ENCODE measurements around the gene COQ9.

COQ9 gene

GRCh38 chr16:57475711-57476339 lies 28.5 kb downstream of the COQ9 start:
- no peak for TF ChIP-seq NFIC (IDR thresholded peaks at IDR 0.05)
- TF ChIP-seq FOXM1 (IDR thresholded peaks at IDR 0.05; ENCODE audit: borderline replicate concordance, low read depth) = no peak
- TF ChIP-seq EP300 (IDR thresholded peaks at IDR 0.05; ENCODE audit: borderline replicate concordance) = no peak
- TF ChIP-seq EGR1 (IDR thresholded peaks at IDR 0.05) = no peak
- TF ChIP-seq, protein P1, sequence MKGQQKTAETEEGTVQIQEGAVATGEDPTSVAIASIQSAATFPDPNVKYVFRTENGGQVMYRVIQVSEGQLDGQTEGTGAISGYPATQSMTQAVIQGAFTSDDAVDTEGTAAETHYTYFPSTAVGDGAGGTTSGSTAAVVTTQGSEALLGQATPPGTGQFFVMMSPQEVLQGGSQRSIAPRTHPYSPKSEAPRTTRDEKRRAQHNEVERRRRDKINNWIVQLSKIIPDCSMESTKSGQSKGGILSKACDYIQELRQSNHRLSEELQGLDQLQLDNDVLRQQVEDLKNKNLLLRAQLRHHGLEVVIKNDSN (IDR thresholded peaks at IDR 0.05) = no peak
- TF ChIP-seq CREB1 (IDR thresholded peaks at IDR 0.05; ENCODE audit: low read depth) = no peak
- no peak for TF ChIP-seq CEBPB (IDR thresholded peaks at IDR 0.05)

DNA sequence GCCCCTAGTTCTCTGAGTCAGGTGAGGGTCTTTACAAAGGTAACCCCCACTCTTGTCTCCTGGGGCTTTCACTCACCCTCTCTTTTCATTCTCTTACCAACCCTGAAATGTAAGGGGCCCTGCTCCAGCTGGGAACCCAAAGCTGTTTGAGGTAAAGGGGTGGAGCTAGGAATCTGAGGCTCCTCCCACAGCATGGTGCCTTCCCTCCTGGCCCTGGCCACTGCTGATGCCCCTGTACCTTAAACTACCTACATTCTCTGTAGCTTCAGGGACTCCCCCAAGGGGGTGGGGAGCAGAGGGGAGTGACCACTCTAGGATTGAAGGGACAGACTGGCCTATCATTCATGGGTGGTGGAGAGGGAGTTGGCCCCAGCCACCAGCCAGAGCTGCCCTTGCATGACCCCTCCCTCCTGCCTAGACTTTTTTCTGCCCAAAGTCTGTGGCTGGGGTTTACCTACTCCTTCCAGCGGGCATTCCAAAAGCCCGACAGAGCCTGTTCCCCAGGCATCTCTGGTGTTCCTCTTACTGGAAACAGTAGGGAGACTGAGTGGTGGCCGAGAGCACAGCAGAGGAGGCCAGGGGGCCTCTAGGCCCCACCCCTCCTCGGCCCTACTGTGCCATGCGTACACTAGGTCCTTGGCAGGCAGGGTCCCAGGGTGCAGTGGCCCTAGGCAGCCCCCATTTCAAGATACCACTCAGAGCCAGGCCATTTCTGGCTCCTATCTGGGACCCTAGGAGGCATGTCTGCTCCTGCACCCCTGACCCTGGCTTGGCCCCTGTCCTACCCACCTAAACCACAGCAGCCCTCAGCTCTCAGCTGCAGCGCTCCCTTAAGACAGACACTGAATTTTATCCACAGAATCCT lies 29.5 kb downstream of the COQ9 start:
- TF ChIP-seq TAF1 (IDR thresholded peaks at IDR 0.05; ENCODE audit: low read depth) (no peak), CEBPB (IDR thresholded peaks at IDR 0.05) (no peak), MAX (IDR thresholded peaks at IDR 0.05) (no peak), TEAD4 (IDR thresholded peaks at IDR 0.05) (no peak), ZBTB7A (IDR thresholded peaks at IDR 0.05; ENCODE audit: low read depth) (no peak), RAD21 (IDR thresholded peaks at IDR 0.05; ENCODE audit: low read depth) (no peak), YY1 (IDR thresholded peaks at IDR 0.05; ENCODE audit: low read depth) (no peak), FOXM1 (IDR thresholded peaks at IDR 0.05; ENCODE audit: borderline replicate concordance, low read depth) (no peak), EP300 (IDR thresholded peaks at IDR 0.05; ENCODE audit: borderline replicate concordance) (no peak), CREB1 (IDR thresholded peaks at IDR 0.05; ENCODE audit: low read depth) (no peak), TCF12 (IDR thresholded peaks at IDR 0.05; ENCODE audit: low read depth) (no peak), EGR1 (IDR thresholded peaks at IDR 0.05) (no peak), NFIC (IDR thresholded peaks at IDR 0.05) (no peak)
- TF ChIP-seq, protein P2, sequence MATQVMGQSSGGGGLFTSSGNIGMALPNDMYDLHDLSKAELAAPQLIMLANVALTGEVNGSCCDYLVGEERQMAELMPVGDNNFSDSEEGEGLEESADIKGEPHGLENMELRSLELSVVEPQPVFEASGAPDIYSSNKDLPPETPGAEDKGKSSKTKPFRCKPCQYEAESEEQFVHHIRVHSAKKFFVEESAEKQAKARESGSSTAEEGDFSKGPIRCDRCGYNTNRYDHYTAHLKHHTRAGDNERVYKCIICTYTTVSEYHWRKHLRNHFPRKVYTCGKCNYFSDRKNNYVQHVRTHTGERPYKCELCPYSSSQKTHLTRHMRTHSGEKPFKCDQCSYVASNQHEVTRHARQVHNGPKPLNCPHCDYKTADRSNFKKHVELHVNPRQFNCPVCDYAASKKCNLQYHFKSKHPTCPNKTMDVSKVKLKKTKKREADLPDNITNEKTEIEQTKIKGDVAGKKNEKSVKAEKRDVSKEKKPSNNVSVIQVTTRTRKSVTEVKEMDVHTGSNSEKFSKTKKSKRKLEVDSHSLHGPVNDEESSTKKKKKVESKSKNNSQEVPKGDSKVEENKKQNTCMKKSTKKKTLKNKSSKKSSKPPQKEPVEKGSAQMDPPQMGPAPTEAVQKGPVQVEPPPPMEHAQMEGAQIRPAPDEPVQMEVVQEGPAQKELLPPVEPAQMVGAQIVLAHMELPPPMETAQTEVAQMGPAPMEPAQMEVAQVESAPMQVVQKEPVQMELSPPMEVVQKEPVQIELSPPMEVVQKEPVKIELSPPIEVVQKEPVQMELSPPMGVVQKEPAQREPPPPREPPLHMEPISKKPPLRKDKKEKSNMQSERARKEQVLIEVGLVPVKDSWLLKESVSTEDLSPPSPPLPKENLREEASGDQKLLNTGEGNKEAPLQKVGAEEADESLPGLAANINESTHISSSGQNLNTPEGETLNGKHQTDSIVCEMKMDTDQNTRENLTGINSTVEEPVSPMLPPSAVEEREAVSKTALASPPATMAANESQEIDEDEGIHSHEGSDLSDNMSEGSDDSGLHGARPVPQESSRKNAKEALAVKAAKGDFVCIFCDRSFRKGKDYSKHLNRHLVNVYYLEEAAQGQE (IDR thresholded peaks at IDR 0.05; ENCODE audit: low read depth) = no peak
- TF ChIP-seq, protein P1 (IDR thresholded peaks at IDR 0.05) = no peak

- TF ChIP-seq EGR1 (IDR thresholded peaks at IDR 0.05) = no peak
- TF ChIP-seq MAX (IDR thresholded peaks at IDR 0.05) = no peak
- TF ChIP-seq, protein P1 (IDR thresholded peaks at IDR 0.05) = no peak
- no peak for TF ChIP-seq NFIC (IDR thresholded peaks at IDR 0.05)
- no peak for TF ChIP-seq ZBTB7A (IDR thresholded peaks at IDR 0.05; ENCODE audit: low read depth)
- TF ChIP-seq CEBPB (IDR thresholded peaks at IDR 0.05) = no peak
- no peak for TF ChIP-seq EP300 (IDR thresholded peaks at IDR 0.05; ENCODE audit: borderline replicate concordance)
- TF ChIP-seq, protein P2 (IDR thresholded peaks at IDR 0.05; ENCODE audit: low read depth) = no peak
- no peak for TF ChIP-seq RAD21 (IDR thresholded peaks at IDR 0.05; ENCODE audit: low read depth)
- no peak for TF ChIP-seq TCF12 (IDR thresholded peaks at IDR 0.05; ENCODE audit: low read depth)
- no peak for TF ChIP-seq TEAD4 (IDR thresholded peaks at IDR 0.05)
- no peak for TF ChIP-seq CREB1 (IDR thresholded peaks at IDR 0.05; ENCODE audit: low read depth)
- TF ChIP-seq YY1 (IDR thresholded peaks at IDR 0.05; ENCODE audit: low read depth) = no peak
- TF ChIP-seq FOXM1 (IDR thresholded peaks at IDR 0.05; ENCODE audit: borderline replicate concordance, low read depth) = no peak
- TF ChIP-seq TAF1 (IDR thresholded peaks at IDR 0.05; ENCODE audit: low read depth) = no peak
Observed at GRCh38 chr16:57477531-57478202, 30.4 kb downstream of the COQ9 start.

GRCh38 chr16:57478396-57479204 lies 31.3 kb downstream of the COQ9 start:
- no peak for TF ChIP-seq FOXM1 (IDR thresholded peaks at IDR 0.05; ENCODE audit: borderline replicate concordance, low read depth)
- TF ChIP-seq, protein P1 (IDR thresholded peaks at IDR 0.05) = no peak
- TF ChIP-seq TCF12 (IDR thresholded peaks at IDR 0.05; ENCODE audit: low read depth) = no peak
- TF ChIP-seq EGR1 (IDR thresholded peaks at IDR 0.05) = no peak
- TF ChIP-seq, protein P2 (IDR thresholded peaks at IDR 0.05; ENCODE audit: low read depth) = no peak
- TF ChIP-seq CEBPB (IDR thresholded peaks at IDR 0.05) = no peak
- TF ChIP-seq ZBTB7A (IDR thresholded peaks at IDR 0.05; ENCODE audit: low read depth) = no peak
- TF ChIP-seq MAX (IDR thresholded peaks at IDR 0.05) = no peak
- TF ChIP-seq RAD21 (IDR thresholded peaks at IDR 0.05; ENCODE audit: low read depth) = no peak
- TF ChIP-seq YY1 (IDR thresholded peaks at IDR 0.05; ENCODE audit: low read depth) = no peak
- no peak for TF ChIP-seq CREB1 (IDR thresholded peaks at IDR 0.05; ENCODE audit: low read depth)
- TF ChIP-seq EP300 (IDR thresholded peaks at IDR 0.05; ENCODE audit: borderline replicate concordance) = no peak

All from Ishikawa (cell line).